Prostate gland (tissue), 2 donors: ENCODE results near the gene ELMO3. TPM values are rescaled to one million over a fixed set of nuclear protein-coding genes. Genes with fewer than 3 reads are reported as not detected.
A peak's percentile ranks its signal among the peaks of the same experiment; 100 is the strongest.

ENCODE experiments used
- DNase-seq: peaks from one replicate; pipeline ENCODE4 v3.0.0-alpha.2; 2019; ENCODE audit warnings: low spot score
- H3K27ac ChIP-seq, 2 donors: fragments of 200-600 bp; sonication (generic); 2 replicates each; pipeline ENCODE4 v1.5.1; 2017 to 2019
- H3K27me3 ChIP-seq: fragments of 200-600 bp; sonication (generic); replicated peaks from 2 replicates; pipeline ENCODE4 v1.5.1; 2019; ENCODE audit not compliant: insufficient read depth
- H3K36me3 ChIP-seq, 2 donors: fragments of 200-600 bp; sonication (generic); 1 replicate in 1 of 2; 2 replicates in 1 of 2; pipeline versions ENCODE4 v1.5.1 to v1.8.1; 2017 to 2019
- H3K4me1 ChIP-seq: fragments of 200-600 bp; sonication (generic); replicated peaks from 2 replicates; pipeline ENCODE4 v1.5.1; 2019
- H3K4me3 ChIP-seq, 2 donors: fragments of 200-600 bp; sonication (generic); 2 replicates each; pipeline ENCODE4 v1.5.1; 2017 to 2019
- H3K9me3 ChIP-seq: fragments of 200-600 bp; sonication (generic); 2 replicates; pipeline ENCODE4 v1.5.1; 2017
- CTCF ChIP-seq, 4 experiments: fragments of 200-600 bp in 2 of 4; fragments of 450-650 bp in 2 of 4; sonication (generic) in 2 of 4; IDR thresholded peaks; 1 replicate in 3 of 4; 2 replicates in 1 of 4; pipeline ENCODE4 v1.5.1; 2016 to 2019; ENCODE audit warnings: antibody characterized with exemption in 4 of 4, mild to moderate bottlenecking in 2 of 4, moderate library complexity in 2 of 4
- POLR2A ChIP-seq: fragments of 450-650 bp; IDR thresholded peaks from one replicate; pipeline ENCODE4 v1.6.1; 2016; ENCODE audit warnings: antibody characterized with exemption, mild to moderate bottlenecking
- POLR2AphosphoS5 ChIP-seq: sonication (generic); formaldehyde crosslinking; IDR thresholded peaks from one replicate; pipeline ENCODE4 v1.6.1; 2017; ENCODE audit warnings: antibody characterized with exemption
- WGBS: methylation state at CpG from one replicate; pipeline ENCODE4 v1.1.5; 2018; 5-methylcytosine and 5-hydroxymethylcytosine counted together
- intact Hi-C: fragments of 100-400 bp; cut with DNase I; formaldehyde crosslinking; loops from one replicate; pipeline ENCODE4 v1.14.2; 2022
- total RNA-seq, 2 donors: library from RNA; depleted of rRNA; stranded (reverse); fragments of >200 nt; gene quantifications; one replicate each; pipeline ENCODE4 v1.1.0, GENCODE V29; 2016

ELMO3 gene
- total RNA-seq, 2 donors from 2014 or later, result 24.8 to 36.7 TPM

- no peak for TF ChIP-seq CTCF (IDR thresholded peaks at IDR 0.05)
- no peak for TF ChIP-seq POLR2AphosphoS5
- TF ChIP-seq POLR2A, result no peak
- 70% methylated on average over 2 of the region's 2 CpGs for WGBS
- Histone ChIP-seq H3K4me3 (no peak overlapping the region), H3K36me3 (no peaks in the 10 kb centered on the region), H3K27ac (no peak overlapping the region), H3K4me1 (peaks cover 21% of the 10 kb centered on the region), H3K9me3 (no peaks in the 10 kb centered on the region), H3K27me3 (no peaks in the 10 kb centered on the region)
- intact Hi-C loops, result no loop called here
- DNase-seq, result no peak
Observed at GRCh38 chr16:67182288-67182687, 16.6 kb upstream of the ELMO3 start.

DNA sequence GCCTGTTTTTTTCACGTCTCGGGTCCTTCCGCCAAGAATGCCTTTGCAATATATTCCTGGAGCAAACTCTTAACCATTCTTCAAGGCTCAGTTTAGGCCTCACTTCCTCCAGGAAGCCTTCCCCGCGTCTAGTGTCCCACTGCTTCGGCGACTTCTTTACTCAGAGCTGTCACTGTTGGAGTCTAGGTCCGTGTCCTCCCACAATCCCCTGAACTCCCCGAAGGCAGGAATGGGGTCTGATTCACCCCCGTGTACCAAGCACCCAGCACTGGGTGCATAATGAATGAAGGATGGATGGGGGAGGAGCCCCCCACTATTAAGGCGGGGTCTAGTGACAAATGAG lies 15.7 kb upstream of the ELMO3 start:
- H3K36me3 ChIP-seq, result no peaks in the 10 kb centered on the region
- no peaks in the 10 kb centered on the region for H3K9me3 ChIP-seq
- H3K4me1 ChIP-seq, result peaks cover 14% of the 10 kb centered on the region
- TF ChIP-seq POLR2AphosphoS5 (no peak), POLR2A (no peak), CTCF (IDR thresholded peaks at IDR 0.05) (no peak)
- DNase-seq, result no peak
- 9% methylated on average over 11 of the region's 11 CpGs for WGBS
- H3K4me3 ChIP-seq, result peak overlapping the region; percentile 70 to 82
- intact Hi-C loops, result no loop called here
- H3K27ac ChIP-seq, result peak overlapping the region; percentile 98
- H3K27me3 ChIP-seq, result no peaks in the 10 kb centered on the region

GRCh38 chr16:67183627-67184452 lies 15.1 kb upstream of the ELMO3 start, which contains the start of gene MATCAP1:
TSS of gene MATCAP1 (minus strand) at chr16:67183963. CDS start at chr16:67180610, 3,353 bp downstream.
- H3K9me3 ChIP-seq, result no peaks in the 10 kb centered on the region
- WGBS, result 0% methylated on average over 54 of the region's 77 CpGs
- H3K4me1 ChIP-seq, result peaks cover 14% of the 10 kb centered on the region
- no peaks in the 10 kb centered on the region for H3K27me3 ChIP-seq
- H3K27ac ChIP-seq, result peak within 1 kb of the TSS; percentile 98
- H3K4me3 ChIP-seq, result peak within 1 kb of the TSS; percentile 70 to 82
- TF ChIP-seq CTCF (IDR thresholded peaks at IDR 0.05) (peak in 1 of 4 experiments; percentile 19), POLR2AphosphoS5 (peak; percentile 74), POLR2A (peak; percentile 45)
- no peaks in the 10 kb centered on the region for H3K36me3 ChIP-seq
- intact Hi-C loops, result loop anchor here (2.0 kb wide), 1 partner anchor 207 kb away; no protein-coding TSS in a partner anchor
- DNase-seq, result peak; percentile 96

- no peaks in the 10 kb centered on the region for H3K9me3 ChIP-seq
- no peaks in the 10 kb centered on the region for H3K36me3 ChIP-seq
- 3% methylated on average over 46 of the region's 59 CpGs for WGBS
- TF ChIP-seq CTCF (IDR thresholded peaks at IDR 0.05) (no peak), POLR2AphosphoS5 (no peak), POLR2A (no peak)
- intact Hi-C loops, result loop anchor here (2.0 kb wide), 1 partner anchor 208 kb away; no protein-coding TSS in a partner anchor
- H3K27ac ChIP-seq, result peak overlapping the region; percentile 98
- no peak for DNase-seq
- H3K27me3 ChIP-seq, result no peaks in the 10 kb centered on the region
- peak overlapping the region; percentile 70 to 82 for H3K4me3 ChIP-seq
- H3K4me1 ChIP-seq, result peaks cover 14% of the 10 kb centered on the region
Observed at GRCh38 chr16:67184453-67184994, 14.4 kb upstream of the ELMO3 start.
